Measurements from ENCODE around the gene TRPC4AP.
A peak's percentile ranks its signal among the peaks of the same experiment; 100 is the strongest.
"Not testable (repeated sequence)": the region's sequence is repeated elsewhere in the genome, so short reads cannot be mapped to it uniquely, and the experiment has no call there.

The TRPC4AP gene

GRCh38 chr20:35101620-35102019 lies 9.0 kb upstream of the TRPC4AP start:
- no peak for DNase-seq (ENCODE audit: low read depth)

GRCh38 chr20:35093267-35093884 lies 769 bp upstream of the TRPC4AP start:
- peak; percentile 60 for DNase-seq (ENCODE audit: low read depth)

- no peak for DNase-seq (ENCODE audit: low read depth)
Measured at GRCh38 chr20:35091816-35092523, 637 bp downstream of the TRPC4AP start.

- DNase-seq (ENCODE audit: low read depth) = peak; percentile 59
Measured at GRCh38 chr20:35088231-35089145, 4.1 kb downstream of the TRPC4AP start.

GRCh38 chr20:35087791-35088190 lies 4.8 kb downstream of the TRPC4AP start:
- DNase-seq (ENCODE audit: low read depth) = peak; percentile 36

- no peak for DNase-seq (ENCODE audit: low read depth)
Measured at GRCh38 chr20:35087355-35087754, 5.3 kb downstream of the TRPC4AP start.

GRCh38 chr20:35085477-35086225 lies 7.0 kb downstream of the TRPC4AP start:
- no peak for DNase-seq (ENCODE audit: low read depth)

DNA sequence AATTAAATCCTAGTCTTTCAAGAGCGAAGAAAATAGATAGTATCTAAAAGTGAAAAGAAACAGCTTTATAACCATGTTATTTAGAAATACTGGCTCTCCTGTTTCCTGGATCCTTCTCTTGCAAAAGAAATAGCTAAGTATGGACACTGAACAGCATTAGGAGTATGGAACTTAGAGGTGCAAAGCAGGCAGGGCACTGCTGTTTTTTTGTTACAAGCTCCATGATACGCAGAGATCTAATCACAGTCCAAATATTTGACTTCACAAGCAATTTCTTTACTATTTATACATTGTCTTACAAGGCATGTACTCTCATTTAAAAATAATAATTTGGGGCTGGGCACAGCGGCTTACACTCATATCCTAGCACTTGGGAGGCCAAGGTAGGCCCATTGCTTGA lies 7.6 kb downstream of the TRPC4AP start:
- no peak for DNase-seq (ENCODE audit: low read depth)

DNA sequence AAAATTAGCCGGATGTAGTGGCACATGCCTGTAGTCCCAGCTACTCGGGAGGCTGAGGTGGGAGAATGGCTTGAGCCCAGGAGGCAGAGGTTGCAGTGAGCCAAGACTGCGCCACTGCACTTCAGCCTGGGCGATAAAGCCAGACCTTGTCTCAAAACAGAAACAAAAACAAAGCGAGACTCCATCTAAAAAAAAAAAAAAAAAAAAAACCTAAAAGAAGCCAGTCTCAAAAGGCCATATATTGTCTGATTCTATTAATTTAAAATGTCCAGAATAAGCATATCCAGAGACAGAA lies 12.3 kb downstream of the TRPC4AP start:
- DNase-seq (ENCODE audit: low read depth) = not testable (repeated sequence)

- no peak for DNase-seq (ENCODE audit: low read depth)
Measured at GRCh38 chr20:35079472-35080347, 12.9 kb downstream of the TRPC4AP start.

DNA sequence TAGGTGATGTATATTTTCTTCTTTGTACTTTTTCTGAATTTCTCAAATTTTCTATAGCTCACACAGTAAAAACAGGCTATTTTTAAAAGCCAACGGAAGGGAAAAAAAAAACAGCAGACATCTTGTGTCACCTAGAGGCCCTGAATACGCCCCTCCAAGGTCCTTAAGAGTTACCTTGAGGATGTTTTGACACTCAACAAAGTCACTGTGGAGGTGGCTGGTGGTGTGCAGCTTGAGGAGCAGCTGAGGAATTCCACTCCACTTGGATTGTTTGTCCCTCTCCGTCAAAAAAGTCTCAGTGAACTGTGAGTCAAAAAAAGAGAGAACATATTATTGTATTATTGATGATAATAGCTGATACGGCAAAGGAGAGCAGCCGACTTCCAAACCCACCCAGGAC lies 14.7 kb downstream of the TRPC4AP start:
- DNase-seq (ENCODE audit: low read depth) = no peak

DNA sequence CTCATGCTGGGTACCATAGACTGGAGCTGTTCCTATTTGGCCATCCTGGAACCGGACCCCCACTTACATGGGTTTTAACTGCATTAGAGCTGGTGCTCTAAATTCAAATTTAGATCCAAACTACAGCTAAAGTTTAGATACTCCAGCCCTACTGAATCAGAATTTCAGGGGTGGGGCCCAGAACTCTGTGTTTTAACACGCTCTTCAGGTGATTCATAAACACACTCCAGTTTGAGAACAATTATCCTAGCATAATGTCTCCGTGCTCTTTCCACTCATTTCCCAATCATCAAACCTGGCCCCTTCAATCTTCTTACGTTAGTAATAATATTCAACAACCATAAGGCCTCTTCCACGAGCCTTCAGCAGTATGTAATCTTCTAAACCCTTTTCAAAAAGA lies 15.3 kb downstream of the TRPC4AP start:
- no peak for DNase-seq (ENCODE audit: low read depth)

- not testable (repeated sequence) for DNase-seq (ENCODE audit: low read depth)
Measured at GRCh38 chr20:35071436-35072153, 21.0 kb downstream of the TRPC4AP start.

GRCh38 chr20:35066194-35066593 lies 26.4 kb downstream of the TRPC4AP start:
- no peak for DNase-seq (ENCODE audit: low read depth)

DNA sequence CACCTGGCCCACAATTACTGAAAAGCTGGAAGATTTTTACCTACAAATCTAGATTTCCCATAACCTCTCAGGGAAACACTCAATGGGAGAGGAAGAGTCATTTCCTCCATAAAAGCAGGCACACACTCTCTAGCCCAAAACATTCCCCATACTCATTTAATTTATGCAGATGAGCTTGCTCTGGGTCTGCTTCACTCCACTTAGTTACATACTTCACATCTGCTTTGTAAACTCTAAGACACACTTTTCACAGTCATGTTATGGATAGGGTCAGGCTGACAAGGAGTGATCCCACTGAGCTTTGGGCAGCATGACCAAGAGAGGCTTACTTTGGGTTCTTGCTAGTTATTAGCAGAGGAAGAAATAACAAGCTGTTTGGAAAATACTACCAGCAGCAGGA lies 27.4 kb downstream of the TRPC4AP start:
- DNase-seq (ENCODE audit: low read depth) = no peak

- no peak for DNase-seq (ENCODE audit: low read depth)
Measured at GRCh38 chr20:35063168-35063567, 29.4 kb downstream of the TRPC4AP start.

- DNase-seq (ENCODE audit: low read depth) = no peak
Measured at GRCh38 chr20:35062478-35062877, 30.1 kb downstream of the TRPC4AP start.

GRCh38 chr20:35060168-35060567 lies 32.4 kb downstream of the TRPC4AP start:
- no peak for DNase-seq (ENCODE audit: low read depth)

GRCh38 chr20:35059612-35060011 lies 33.0 kb downstream of the TRPC4AP start:
- DNase-seq (ENCODE audit: low read depth) = no peak

GRCh38 chr20:35059110-35059509 lies 33.5 kb downstream of the TRPC4AP start:
- DNase-seq (ENCODE audit: low read depth) = no peak

Measured in fibroblast of gingiva (primary cell).